Chondrocyte (in vitro differentiated cells): ENCODE data around the gene RSPH1. TPM values are rescaled to one million over a fixed set of nuclear protein-coding genes. Genes with fewer than 3 reads are reported as not detected.

Experiments
- DNase-seq: peaks from one replicate; pipeline ENCODE4 v3.0.0; 2021; ENCODE audit warnings: mixed read lengths, low spot score
- H3K27ac Mint-ChIP-seq: one replicate; pipeline ENCODE4 v1.8.0; 2021; ENCODE audit warnings: mild to moderate bottlenecking, moderate library complexity, mixed read lengths; ENCODE audit not compliant: unreplicated experiment
- H3K27me3 Mint-ChIP-seq: 2 replicates; pipeline ENCODE4 v1.8.0; 2021; ENCODE audit warnings: low read depth, mixed read lengths
- H3K36me3 Mint-ChIP-seq: 2 replicates; pipeline ENCODE4 v1.8.0; 2021; ENCODE audit warnings: low read depth, mixed read lengths
- H3K4me1 Mint-ChIP-seq: 2 replicates; pipeline ENCODE4 v1.8.0; 2021; ENCODE audit warnings: low read depth, mild to moderate bottlenecking, mixed read lengths
- H3K4me3 Mint-ChIP-seq: one replicate; pipeline ENCODE4 v1.8.0; 2021; ENCODE audit warnings: mild to moderate bottlenecking, moderate library complexity, mixed read lengths; ENCODE audit not compliant: unreplicated experiment
- H3K9me3 Mint-ChIP-seq: 2 replicates; pipeline ENCODE4 v1.8.0; 2021; ENCODE audit warnings: low read depth, mixed read lengths
- total RNA-seq: library from RNA; stranded (reverse); gene quantifications from 3 replicates; pipeline ENCODE4 v1.2.1, GENCODE V29; 2021
- TF ChIP-seq, protein P1 (sequence below): fragments of 200-600 bp; sonication (generic); IDR thresholded peaks from 2 replicates; pipeline ENCODE4 v1.5.0; 2021; ENCODE audit warnings: antibody characterized with exemption, mild to moderate bottlenecking, moderate library complexity

Gene RSPH1
- total RNA-seq, 1 donor from 2014 or later: 0.15 TPM

DNA sequence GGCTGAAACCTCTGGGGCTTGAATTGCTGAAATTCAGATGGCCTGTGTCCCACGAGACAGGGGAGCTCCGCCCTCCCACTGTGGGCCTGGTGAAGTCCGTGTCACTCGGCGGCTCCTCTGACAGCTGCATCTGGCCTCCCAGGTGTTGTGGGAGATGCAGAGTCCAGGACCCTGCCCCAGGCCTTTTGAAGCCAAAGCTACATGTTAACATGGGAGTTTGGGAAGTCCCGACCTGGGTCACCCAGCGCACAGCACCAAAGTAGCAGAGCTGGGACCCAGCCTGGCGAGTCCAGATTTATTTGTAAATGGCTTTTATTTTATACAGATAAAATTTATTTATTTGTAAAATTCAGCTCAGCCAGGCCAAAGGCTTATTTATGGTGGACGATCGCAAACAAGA is 46.6 kb upstream of the RSPH1 start:
- Mint-ChIP-seq H3K27me3 (no peaks in the 10 kb centered on the region), H3K9me3 (no peaks in the 10 kb centered on the region), H3K27ac (no peak overlapping the region), H3K36me3 (peaks cover 8% of the 10 kb centered on the region), H3K4me1 (no peaks in the 10 kb centered on the region), H3K4me3 (no peak overlapping the region)
- DNase-seq: no peak
- TF ChIP-seq, protein P1, sequence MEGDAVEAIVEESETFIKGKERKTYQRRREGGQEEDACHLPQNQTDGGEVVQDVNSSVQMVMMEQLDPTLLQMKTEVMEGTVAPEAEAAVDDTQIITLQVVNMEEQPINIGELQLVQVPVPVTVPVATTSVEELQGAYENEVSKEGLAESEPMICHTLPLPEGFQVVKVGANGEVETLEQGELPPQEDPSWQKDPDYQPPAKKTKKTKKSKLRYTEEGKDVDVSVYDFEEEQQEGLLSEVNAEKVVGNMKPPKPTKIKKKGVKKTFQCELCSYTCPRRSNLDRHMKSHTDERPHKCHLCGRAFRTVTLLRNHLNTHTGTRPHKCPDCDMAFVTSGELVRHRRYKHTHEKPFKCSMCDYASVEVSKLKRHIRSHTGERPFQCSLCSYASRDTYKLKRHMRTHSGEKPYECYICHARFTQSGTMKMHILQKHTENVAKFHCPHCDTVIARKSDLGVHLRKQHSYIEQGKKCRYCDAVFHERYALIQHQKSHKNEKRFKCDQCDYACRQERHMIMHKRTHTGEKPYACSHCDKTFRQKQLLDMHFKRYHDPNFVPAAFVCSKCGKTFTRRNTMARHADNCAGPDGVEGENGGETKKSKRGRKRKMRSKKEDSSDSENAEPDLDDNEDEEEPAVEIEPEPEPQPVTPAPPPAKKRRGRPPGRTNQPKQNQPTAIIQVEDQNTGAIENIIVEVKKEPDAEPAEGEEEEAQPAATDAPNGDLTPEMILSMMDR: no peak

DNA sequence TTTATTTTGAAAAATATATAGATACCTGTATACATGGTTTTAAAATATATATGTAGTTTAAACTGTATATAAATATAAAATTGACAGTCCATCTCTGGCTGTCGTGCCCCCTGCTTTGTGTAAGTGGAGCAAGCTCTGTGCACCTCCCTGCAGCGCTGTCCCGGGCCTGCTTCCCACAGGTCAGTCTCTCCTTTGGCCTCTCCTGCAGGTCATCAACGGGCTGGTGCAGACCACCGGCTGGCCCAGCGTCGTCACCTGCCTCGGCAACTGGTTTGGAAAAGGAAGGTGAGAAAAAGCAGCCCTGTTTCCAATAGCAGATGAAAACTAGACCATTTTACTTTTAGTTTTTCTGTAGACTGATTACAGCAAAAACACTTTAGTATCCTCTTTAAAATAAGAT is 46.2 kb upstream of the RSPH1 start:
- no peak overlapping the region for H3K27ac Mint-ChIP-seq

DNA sequence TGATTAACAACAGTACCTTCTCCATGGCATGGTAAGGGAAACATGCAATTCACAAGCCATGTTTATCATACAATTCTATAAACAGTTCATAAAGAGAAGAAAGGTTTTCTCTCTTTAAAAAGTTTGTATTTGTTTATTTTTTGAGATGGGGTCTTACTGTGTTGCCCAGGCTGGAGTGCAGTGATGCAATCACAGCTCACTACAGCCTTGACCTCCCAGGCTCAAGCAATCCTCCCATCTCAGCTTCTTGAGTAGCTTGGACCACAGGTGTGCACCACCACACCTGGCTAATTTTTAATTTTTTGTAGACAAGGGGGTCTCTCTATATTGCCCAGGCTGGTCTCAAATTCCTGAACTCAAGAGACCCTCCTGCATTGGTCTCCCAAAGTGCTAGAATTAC is 45.6 kb upstream of the RSPH1 start:
- Mint-ChIP-seq H3K4me3 (no peak overlapping the region), H3K27ac (no peak overlapping the region), H3K36me3 (peaks cover 8% of the 10 kb centered on the region), H3K4me1 (no peaks in the 10 kb centered on the region), H3K27me3 (no peaks in the 10 kb centered on the region), H3K9me3 (no peaks in the 10 kb centered on the region)
- no peak for DNase-seq
- TF ChIP-seq, protein P1: no peak

More for the DNA sequence above, 46.2 kb upstream of the RSPH1 start:
- H3K27me3 Mint-ChIP-seq: no peaks in the 10 kb centered on the region
- TF ChIP-seq, protein P1: no peak
- H3K36me3 Mint-ChIP-seq: peaks cover 8% of the 10 kb centered on the region
- H3K4me1 Mint-ChIP-seq: no peaks in the 10 kb centered on the region
- no peak for DNase-seq
- H3K9me3 Mint-ChIP-seq: no peaks in the 10 kb centered on the region
- H3K4me3 Mint-ChIP-seq: no peak overlapping the region

DNA sequence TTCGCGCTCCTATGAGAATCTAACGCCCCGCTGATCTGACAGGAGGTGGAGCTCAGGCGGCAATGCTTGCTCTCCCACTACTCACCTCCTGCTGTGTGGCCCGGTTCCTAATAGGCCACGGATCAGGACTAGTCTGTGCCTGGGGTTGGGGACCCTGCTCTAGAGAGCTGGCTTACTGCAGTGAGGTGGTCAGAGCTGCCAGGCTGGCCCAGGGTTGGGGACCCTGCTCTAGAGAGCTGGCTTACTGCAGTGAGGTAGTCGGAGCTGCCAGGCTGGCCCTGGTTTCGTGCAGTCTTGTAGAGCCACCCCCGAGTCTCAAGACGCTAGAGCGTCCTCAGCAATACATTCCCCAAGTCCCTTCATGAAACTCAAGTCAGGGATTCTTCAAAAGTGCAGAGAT is 45.1 kb upstream of the RSPH1 start:
- Mint-ChIP-seq H3K4me3 (no peak overlapping the region), H3K27me3 (no peaks in the 10 kb centered on the region), H3K9me3 (no peaks in the 10 kb centered on the region), H3K36me3 (peaks cover 6% of the 10 kb centered on the region), H3K27ac (no peak overlapping the region), H3K4me1 (no peaks in the 10 kb centered on the region)
- TF ChIP-seq, protein P1: no peak
- no peak for DNase-seq

DNA sequence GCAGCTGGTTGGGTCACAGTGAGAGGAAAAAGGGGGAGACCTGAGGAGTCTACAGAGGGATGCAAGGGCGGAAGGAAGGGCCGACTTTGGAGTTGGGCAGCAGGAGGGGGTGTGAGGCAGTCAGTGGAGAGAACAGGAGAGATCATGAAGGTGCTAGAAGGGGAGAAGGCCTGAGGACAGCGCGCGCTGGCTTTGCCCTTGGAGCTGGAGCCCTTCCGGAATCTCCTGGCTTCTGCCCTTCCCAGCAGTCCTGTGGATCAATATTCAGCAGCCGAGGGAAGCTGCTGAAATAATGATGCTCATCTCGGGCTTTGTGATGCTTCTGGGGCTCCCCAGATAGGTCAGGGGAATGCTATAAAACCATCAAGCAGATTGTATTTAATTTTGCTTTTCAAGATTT is 44.4 kb upstream of the RSPH1 start:
- Mint-ChIP-seq H3K4me1 (no peaks in the 10 kb centered on the region), H3K36me3 (peaks cover 4% of the 10 kb centered on the region), H3K9me3 (no peaks in the 10 kb centered on the region), H3K27ac (no peak overlapping the region), H3K27me3 (no peaks in the 10 kb centered on the region), H3K4me3 (no peak overlapping the region)
- TF ChIP-seq, protein P1: no peak
- DNase-seq: no peak
